DMS53 (cell line): ENCODE data around the gene PRKCD.

ENCODE experiments used
- DNase-seq: peaks from one replicate; lab custom pipeline; 2025; lab: John Stamatoyannopoulos, UW

The PRKCD gene

DNA sequence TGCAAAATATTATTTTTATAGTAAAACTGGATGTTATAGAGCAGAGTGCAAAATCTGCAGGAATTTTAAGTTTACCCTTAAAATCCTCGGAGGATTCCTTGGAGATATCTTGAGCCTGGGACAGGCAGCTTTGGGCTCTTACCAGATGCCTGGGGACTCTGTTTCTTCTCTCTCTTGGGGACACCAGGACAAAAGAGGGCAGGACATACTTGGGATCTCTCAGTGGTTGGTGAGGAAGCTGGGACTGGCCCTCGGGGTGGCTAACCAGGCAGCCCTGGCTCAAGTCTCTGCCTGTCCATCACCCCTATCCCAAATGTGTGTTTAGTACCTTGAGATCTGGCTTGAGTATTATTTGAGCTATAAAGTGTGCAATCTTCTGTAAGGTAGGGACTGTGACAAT lies 56.2 kb downstream of the PRKCD start:
- DNase-seq, result no peak

DNA sequence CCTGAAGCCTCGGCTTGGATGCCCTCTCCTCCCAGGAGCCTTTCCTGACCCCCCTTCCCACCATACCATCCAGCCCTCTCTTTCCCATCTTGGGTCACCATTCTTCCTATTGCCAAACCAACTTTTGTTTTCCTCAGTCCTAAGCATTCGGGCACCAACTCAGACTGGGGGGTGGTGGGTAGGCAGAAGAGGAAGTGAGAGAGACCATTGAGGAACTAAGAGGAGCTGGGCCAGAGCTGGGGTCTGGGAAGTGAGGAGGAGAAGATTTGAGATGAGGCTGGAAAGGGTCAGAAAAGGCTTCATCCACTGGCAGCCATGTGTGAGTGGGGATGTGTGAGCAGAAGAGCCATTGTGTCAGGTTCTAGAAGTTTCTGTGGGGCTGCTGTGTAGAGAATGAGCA lies 57.1 kb downstream of the PRKCD start:
- DNase-seq, result no peak

DNA sequence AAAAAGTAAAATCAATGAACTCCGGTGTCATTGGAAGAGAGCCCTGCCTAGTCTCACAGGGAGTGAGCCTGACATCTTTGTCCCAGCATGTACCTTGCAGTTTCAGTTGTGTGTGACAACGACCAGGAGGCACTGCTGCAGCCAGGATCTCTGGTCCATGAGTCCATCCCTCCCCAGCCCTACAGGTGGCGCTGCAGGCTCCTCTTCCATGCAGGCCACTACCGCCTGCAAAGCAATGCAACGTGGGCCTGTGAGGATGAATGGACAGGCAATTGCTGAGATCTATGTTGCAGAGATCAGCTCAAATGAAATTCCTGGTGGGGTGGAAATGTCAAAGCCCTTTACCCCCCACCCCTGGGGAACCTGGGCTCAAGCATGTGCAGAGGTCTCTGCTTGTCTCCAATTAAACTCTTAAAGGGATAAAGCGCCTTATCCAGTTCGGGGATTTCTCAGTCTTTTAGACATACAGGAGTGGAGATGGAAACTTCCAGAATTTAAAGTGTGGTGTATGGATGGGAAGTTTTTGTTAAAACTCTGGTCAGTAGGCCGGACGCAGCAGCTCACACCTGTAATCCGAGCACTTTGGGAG lies 59.0 kb downstream of the PRKCD start:
- DNase-seq, result peak; percentile 79

DNA sequence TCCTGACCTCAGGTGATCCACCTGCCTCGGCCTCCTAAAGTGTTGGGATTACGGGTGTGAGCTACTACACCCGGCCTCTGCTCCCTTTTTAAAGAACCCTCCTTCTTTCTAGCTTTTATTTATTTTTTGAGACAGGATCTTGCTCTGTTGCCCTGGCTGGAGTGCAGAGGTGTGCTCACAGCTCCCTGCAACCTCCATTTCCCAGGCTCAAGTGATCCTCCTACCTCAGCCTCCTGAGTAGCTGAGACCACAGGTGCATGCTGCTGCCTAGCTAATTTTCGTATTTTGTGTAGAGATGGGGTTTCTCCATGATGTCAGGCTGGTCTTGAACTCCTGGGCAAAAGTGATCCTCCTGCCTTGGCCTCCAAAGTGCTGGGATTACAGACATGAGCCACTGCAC lies 60.3 kb downstream of the PRKCD start:
- no peak for DNase-seq

DNA sequence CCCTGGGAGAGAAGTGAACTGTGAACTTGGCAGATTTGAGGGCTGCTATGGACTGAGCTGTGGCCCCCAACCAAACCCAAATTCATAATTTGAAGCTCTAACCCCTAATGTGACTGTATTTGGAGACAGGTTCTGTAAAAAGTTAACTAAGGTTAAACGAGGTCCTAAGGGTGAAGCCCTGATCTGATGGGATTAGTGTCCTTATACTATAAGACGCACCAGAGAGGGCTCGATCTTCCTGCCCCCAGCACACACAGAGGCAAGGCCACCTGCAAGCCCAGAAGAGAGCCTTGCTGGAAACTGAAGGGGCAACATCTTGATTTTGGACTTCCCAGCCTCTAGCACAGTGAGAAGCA lies 60.8 kb downstream of the PRKCD start:
- DNase-seq, result no peak

DNA sequence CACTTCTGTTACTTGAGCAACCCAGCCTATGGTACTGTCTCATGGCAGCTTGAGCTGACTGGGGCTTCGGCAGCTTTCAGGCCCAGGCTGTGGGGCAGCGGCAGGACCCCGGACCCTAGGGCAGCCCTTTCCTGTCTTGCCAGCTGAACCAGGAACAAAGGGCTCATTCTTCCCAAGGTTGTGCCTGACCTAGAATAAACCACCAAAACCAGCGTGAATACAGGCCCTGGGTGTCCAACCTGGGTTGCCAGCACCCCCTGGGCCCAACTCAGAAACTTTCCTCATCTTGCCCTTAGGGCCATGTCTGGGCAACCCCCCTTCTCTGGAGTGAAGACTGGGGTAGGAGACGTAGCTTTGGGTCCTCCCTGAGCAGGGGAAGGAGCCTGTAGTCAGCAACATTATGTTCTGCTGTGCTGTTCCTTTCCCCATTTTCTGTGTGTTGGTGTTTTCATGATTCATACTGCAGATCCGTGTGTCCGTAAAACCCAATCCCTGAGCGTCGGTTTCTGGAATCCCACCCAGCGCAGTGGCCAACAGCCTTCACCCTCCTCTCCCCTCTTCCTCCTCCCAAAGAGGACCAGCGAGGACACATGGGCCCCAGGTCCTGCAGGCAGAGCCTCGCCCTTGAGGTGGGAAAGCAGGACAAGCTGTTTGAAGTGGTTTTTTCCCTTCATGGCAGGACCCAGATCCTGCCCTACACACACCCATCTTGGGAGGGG lies 61.3 kb downstream of the PRKCD start:
- DNase-seq, result no peak

DNA sequence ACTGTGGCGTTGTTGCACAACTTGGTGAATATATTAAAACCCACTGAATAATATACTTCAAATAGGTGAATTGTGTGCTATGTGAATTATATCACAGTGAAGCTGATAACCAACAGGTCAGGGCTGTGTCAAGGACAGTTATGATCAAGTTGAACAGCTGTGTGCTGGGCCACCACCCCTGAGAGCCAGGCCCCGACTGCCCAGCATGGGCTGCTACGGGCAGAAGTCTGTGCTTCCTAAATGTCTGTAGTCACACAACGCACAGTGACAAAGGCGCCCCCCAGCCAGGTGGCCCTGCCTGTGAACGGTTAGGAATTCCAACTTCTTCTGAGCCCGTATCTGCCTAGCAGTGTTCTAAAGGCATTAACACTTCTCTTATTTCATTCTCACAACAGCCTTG lies 62.0 kb downstream of the PRKCD start:
- DNase-seq, result no peak

DNA sequence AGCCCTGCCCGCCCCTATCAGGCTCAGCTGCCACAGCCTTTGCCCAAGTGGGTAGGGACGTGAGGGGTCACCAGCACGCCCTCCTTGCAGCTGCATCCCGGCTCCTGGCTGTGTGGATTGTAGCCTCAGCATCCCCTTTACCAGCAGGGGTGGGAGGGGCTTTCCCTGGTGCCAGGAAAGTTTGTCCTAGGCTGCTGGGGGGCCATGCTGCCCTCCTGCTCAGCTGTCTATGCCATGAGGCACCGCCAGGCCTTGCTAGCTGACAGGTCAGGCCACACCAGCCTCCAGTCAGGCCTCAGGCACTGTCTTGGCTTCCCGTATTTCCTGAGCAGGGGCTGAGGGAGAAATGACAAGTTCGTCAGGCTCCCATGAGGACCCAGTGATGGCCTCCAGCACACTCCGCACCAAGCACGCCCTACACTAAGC lies 62.5 kb downstream of the PRKCD start:
- no peak for DNase-seq

DNA sequence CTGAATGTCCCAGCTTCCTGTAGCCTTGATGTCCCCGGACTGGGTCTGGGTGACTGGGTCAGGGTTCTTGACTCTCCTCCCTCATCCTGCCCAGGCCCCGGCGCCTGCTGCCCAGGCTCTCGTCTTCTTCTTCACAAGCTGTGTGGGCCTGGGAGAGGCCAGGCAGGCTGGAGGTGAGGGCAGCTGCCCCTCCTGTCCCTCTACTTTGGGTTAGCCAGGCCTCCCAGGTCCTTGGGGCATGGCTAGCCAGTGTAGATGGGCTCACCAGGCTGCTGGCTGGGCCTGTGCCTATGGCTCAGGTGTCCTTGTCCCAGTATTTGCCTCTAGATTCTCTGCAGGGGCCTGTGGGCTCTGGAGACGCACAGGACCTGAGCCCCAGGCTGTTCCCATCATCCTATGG lies 63.0 kb downstream of the PRKCD start:
- DNase-seq, result no peak

DNA sequence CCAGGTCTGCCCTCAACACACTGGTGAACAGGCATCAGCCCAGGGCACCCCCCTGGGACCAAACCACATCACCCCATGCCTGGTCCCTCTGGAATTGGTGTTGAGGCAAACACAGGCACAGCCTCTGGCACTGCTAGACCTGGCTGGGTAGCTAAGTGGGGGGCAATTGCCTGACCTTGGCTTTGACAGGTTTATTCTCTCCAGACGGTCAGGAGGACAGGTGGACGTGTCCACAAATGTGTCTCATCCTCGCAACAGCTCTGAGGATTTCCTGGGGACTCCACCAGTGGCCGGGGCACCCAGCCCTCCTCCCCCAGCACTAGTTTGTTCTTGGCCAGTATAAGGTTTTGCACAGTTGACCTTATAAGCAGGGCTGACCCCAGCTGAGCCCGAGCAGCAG lies 63.5 kb downstream of the PRKCD start:
- no peak for DNase-seq

DNA sequence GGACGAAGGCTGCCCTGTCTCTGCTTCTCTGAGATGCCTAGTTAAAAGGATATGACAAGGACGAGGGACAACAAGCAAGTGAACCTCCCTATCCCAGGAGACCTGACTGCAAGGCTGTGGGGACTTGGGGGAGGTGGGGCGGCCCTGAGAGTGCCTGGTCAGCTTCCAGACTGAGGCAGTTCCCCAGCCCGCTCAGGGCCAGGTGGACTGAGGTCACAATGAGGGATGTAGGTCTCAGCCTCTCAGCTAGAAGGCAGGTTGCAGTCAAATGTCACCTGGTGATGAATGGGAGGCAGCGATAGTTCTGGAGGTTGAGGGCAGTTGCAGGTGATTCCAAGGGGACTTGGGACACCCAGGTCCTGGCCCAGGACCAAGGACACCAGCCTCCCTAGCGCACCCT lies 64.2 kb downstream of the PRKCD start:
- DNase-seq, result no peak

DNA sequence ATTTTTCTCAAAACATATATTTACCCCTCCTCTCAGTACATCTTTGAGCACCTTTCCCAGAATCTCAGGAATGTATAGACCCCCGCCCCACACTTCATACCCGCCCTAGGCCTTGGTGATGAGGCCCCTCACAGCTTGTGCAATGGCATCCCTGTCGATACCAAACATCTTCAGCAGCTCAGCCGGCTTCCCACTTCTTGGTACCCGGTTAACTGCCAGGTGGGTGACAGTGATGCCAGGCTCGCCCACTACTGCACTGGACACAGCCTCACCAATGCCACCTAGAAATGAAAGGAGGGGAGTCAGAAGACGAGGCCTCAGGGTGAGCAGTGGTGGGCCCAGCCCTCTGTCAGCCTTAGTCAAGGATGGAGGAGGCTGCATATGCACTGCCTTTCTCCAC lies 64.6 kb downstream of the PRKCD start:
- DNase-seq, result no peak

DNA sequence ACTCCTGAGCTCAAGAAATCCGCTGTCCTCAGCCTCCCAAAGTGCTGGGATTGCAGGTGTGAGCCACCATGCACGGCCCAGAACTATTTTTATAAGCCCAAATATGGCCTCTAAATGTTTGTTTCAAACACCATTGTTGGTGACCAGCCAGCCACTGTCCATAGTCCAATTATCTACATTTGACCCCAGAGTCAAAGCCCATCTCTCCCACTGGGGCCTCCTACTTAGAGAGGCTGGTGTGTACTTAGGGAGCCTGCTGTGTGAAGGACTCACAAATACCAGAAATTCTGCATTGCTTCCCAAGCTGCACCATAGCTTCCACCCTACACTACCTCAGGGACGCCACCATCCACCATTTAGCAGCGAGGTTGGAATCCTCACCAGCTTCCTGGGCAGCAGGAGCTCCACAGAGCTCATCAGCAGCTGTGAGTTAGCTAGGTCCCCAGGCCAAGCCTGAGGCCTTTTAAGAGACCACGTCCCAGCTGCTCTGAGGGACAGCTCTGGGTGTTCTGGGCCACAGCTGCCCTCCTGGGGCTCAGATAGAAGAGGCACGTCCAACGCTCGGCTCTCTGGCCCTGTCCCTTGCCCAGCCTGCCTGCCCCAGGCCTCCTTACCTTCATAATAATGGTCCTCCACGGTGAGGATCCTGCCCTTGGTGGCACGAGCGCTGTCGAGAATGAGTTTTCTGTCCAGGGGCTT lies 65.3 kb downstream of the PRKCD start:
- DNase-seq, result no peak

DNA sequence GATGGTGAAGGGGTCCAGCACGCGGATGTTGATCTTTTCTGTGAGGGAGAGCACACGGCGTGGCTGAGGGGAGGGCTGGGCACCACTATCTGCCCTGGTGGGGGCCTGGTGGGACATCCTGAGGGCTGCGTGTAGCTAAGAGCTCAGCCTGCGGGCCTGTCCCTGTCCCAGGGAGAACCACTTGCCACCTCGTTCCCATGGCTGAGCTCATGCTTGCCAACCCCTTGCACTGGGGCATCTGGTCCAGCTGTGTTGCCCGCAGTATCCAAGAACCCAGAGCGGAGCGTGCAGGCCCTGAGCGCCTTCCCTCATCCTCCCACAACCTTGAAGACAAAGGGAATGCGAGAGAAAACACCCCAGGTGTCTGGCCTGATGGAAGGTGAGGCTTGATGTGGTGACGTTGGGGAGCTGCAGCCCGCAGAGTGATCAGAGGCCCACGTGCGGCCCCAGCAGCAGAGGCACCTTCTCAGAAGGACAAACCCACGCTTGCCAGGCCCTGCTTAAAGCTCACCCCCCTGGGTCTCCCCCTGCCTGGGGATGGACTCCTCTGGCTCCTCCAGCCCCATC lies 65.9 kb downstream of the PRKCD start:
- DNase-seq, result no peak

DNA sequence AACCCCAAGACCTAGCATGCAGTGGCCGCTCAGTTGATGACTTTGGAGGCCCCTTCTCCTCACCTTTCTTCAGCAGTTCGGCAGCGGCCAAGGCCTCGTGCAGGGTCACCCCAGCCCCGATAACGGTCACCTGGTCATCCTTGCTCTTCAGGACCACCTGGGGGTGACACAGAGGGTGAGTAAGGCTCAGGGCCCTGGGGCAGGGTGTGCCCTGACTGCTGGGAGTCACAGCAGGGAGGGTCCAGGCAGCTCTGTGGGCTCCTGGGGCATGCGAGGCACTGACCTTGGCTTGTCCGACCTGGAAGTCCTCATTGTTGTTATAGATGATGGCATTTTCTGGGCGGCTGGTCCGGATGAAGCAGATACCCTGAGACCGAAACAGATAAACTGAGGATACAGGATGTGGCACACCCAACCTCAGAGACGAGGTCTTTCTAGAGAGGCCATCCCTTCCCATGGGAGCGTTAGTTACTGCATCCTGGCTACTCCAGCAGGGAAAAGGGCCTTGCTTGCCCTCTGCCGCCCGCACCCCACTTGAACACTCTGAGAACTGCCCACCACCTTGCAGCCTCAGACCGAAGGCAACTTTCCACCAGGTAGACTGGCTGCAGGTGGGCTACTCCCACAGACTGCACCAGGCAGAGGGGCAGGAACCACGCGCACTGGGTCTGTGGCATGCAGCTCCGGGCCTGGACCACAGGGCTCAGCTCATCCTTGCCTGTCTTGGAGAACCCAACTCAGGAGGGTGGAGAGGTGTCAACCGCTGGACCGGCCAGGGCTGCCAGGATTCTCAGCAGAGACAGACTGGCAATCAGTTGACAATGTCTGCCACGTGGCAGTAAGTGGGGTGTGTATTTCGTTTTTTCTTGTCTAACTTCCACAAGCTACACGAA lies 67.2 kb downstream of the PRKCD start:
- DNase-seq, result no peak

DNA sequence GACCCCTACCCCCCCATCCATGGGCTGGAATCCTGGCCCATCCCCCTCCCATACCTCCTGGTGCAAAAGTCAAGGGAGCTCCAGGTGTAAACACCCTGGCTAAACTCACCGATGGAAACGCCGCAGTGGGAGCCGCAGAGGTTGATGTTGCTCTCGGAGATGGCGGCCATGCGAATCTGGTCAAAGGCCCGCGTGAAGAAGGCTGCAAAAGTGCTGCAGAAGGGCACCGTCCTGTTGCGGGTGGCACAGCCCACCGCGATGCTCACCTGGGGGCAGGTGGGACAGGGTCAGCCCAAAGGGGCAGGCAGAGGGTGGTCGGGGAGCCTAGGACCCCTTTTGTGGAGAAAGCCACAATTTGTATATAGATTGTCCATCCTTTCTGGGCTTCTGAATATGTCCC lies 68.2 kb downstream of the PRKCD start:
- no peak for DNase-seq

DNA sequence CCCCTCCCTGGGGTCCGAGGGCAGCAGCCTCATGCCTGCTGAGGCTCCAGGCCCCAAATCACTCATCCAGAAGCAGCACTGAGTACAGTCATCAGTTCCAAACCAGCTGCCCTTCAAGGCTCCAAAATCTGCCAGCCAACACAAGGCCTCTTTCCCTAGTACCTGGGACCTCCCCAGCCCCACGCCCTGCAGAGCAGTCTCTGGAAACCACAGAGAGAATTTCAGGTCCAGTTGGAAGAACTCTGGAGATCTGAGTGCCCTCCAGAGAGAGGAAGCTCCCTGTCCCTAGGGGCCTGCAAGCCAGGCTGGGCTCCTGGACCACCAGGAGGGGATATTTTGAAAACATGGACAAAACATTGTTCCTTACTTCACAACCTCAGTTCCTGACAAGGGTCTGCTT lies 68.6 kb downstream of the PRKCD start:
- DNase-seq, result no peak

DNA sequence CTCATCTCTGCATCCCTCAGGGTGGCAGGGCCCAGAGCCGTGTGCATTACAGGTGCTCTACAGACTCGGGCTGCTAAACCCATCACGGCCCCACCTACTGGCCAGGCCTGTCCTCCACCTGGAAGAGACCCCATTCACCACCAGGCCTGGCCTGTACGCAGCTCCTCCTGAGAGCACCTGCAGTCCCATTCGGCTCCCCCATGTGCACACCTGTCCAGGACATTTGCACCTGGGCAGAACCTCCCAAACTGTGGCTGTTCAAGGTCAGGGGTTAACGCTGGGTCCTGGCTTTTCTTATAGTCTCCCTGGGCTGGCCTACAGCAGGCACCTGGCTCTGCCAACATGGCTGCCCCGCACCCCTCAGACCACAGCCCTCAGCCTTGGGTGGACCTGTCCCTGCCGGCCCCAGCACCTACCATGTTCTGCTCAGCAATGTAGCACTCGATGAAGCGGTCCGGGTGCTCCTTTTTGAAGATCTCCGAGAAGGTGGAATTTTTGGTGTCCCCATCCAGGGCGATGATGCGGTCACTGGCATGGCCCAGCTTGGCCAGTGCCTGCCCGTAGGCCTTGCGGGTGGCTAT lies 69.1 kb downstream of the PRKCD start:
- DNase-seq, result no peak

DNA sequence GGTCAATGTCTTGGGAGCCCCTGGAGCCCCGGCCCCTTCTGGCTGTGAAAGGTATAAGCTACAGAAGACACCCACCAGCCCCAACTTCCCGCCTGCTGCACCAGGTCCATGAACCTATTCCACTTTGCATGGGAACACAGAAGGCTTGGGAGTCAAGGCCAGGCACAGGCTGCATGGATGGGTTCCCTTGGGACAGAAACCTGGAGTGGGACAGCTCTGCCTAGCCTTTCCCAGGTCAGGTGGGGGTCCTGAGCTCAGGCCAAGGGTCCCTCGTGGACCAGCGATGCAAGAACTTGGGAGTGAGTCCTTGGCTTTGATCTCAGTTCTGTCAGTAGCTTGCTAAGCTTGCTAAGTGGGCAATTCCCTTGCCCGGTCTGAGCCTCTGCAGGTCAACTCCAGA lies 69.8 kb downstream of the PRKCD start:
- DNase-seq, result no peak

DNA sequence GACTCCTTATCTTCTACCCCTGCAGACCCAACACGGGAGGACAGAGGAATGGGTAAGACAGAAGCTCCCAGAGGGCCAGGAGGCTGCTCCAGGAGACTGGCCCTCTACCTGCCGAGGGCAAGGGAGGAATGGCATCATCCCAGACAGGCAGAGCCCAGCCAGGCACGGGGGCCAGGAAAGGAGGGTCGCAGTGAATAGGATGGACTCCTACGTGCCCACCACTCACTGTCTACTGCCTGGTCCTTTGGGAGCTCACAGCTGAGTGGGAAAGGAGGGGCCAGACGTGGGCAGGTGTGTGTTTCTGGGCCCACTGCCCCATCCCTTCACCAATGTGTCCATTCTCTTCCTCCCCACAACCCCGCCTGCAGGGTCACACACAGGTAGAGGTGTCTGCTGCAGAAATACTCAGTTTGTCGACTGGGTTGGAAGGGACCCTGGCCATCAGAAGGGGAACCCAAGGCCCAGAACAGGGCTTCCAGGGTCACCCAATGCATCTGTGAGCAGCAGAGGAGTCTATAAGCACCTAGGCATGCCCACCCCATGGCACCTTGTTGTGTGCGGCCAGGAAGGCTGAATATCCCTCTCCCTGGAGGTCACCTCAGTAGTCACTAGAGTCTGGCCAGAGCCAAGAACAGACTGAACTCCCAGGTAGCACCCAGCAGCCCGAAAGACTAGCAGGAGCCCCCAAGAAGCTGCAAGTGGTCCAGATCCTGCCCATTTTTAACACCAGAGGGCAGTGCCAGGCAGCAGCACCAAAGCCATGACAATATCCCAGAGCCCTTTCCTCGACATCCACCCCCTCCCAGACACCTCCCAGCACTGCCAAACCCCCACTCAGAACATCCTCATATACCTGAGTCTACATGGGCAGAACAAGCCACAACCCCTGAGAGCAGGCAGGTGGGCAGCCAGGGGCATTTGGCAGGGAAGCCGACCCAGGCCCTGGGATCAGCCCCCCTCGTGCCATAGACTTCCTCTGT lies 70.8 kb downstream of the PRKCD start:
- DNase-seq, result no peak
